OCI-LY1 (cell line): ENCODE results near the gene TFEB.

Experiments used
- H2AFZ ChIP-seq: fragments of 200-600 bp; sonication (generic), shearing (Covaris generic); 2 replicates; pipeline ENCODE4 v1.6.0; 2014; ENCODE audit warnings: antibody characterized with exemption, mild to moderate bottlenecking, low read length
- H3F3A ChIP-seq: fragments of 200-600 bp; sonication (generic), shearing (Covaris generic); 2 replicates; pipeline ENCODE4 v1.6.0; 2014; ENCODE audit warnings: mild to moderate bottlenecking, antibody characterized with exemption, low read length, moderate library complexity; ENCODE audit not compliant: insufficient read depth
- H3K27ac ChIP-seq: fragments of 200-600 bp; sonication (generic); 2 replicates; pipeline ENCODE4 v1.5.1; 2014; ENCODE audit warnings: low read length, mixed run types, mild to moderate bottlenecking, low read depth; ENCODE audit not compliant: poor library complexity, severe bottlenecking
- H3K27me3 ChIP-seq: fragments of 200-600 bp; sonication (generic); 2 replicates; pipeline ENCODE4 v1.6.0; 2014; ENCODE audit warnings: antibody characterized with exemption, mild to moderate bottlenecking, low read length, moderate library complexity; ENCODE audit not compliant: insufficient read depth
- H3K36me3 ChIP-seq: fragments of 200-600 bp; sonication (generic); 2 replicates; pipeline ENCODE4 v1.6.1; 2014; ENCODE audit warnings: mild to moderate bottlenecking, antibody characterized with exemption, low read length, moderate library complexity, mixed read lengths; ENCODE audit not compliant: insufficient read depth
- H3K4me1 ChIP-seq: fragments of 200-600 bp; sonication (generic); 2 replicates; pipeline ENCODE4 v1.5.1; 2014; ENCODE audit warnings: mild to moderate bottlenecking, low read length, moderate library complexity; ENCODE audit not compliant: insufficient read depth, severe bottlenecking
- H3K4me2 ChIP-seq: fragments of 200-600 bp; sonication (generic), shearing (Covaris generic); 2 replicates; pipeline ENCODE4 v1.6.1; 2014; ENCODE audit warnings: low read length
- H3K4me3 ChIP-seq: fragments of 200-600 bp; sonication (generic); 2 replicates; pipeline ENCODE4 v1.5.1; 2014; ENCODE audit warnings: low read length, low read depth, mild to moderate bottlenecking, mixed read lengths; ENCODE audit not compliant: poor library complexity, severe bottlenecking
- H3K79me2 ChIP-seq: fragments of 200-600 bp; shearing (Covaris generic); 2 replicates; pipeline ENCODE4 v1.6.1; 2016; ENCODE audit warnings: mixed run types, low read length, mixed read lengths; ENCODE audit not compliant: insufficient read depth
- H3K9ac ChIP-seq: fragments of 200-600 bp; sonication (generic), shearing (Covaris generic); 2 replicates; pipeline ENCODE4 v1.6.1; 2014; ENCODE audit warnings: mild to moderate bottlenecking, low read length, mixed read lengths
- H3K9me2 ChIP-seq: fragments of 200-600 bp; sonication (generic), shearing (Covaris generic); 2 replicates; pipeline ENCODE4 v1.6.1; 2014; ENCODE audit warnings: low read depth, mild to moderate bottlenecking, low read length, mixed read lengths
- H3K9me3 ChIP-seq: fragments of 200-600 bp; shearing (Covaris generic); 2 replicates; pipeline ENCODE4 v1.6.1; 2014; ENCODE audit warnings: low read length, mixed read lengths
- H4K20me1 ChIP-seq: fragments of 200-600 bp; sonication (generic), shearing (Covaris generic); 2 replicates; pipeline ENCODE4 v1.6.0; 2016; ENCODE audit warnings: mild to moderate bottlenecking, low read length; ENCODE audit not compliant: insufficient read depth
- EZH2 ChIP-seq: fragments of 200-600 bp; sonication (generic), shearing (Covaris generic); IDR thresholded peaks from 2 replicates; pipeline ENCODE4 v1.8.0; 2017; ENCODE audit warnings: borderline replicate concordance, mixed run types, mild to moderate bottlenecking, antibody characterized with exemption, low read length, moderate library complexity, mixed read lengths
- TF ChIP-seq, protein P1 (sequence below): fragments of 200-600 bp; sonication (generic), shearing (Covaris generic); IDR thresholded peaks from 2 replicates; pipeline ENCODE4 v1.5.1; 2017; ENCODE audit warnings: mild to moderate bottlenecking, antibody characterized with exemption, low read length, moderate library complexity, mixed read lengths

The TFEB gene

DNA sequence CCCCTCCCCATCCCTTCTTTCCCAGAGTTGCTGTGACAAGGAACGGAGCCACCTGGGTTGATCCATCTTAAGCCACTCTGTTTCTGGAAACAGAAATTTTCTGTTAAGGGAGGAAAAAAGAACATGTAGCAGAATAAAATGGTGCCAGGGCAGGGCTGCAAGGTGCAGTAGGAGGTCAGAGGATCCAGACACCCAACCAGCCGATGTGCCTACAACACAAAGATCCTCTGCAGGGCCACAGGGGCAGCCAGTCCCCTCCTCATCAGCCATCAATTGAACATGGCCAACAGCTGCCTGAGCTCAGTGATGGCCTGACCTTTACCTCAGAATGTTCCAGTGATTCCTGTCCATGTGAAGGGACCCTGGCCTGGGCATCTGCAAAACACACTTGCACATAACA, 85.3 kb downstream of the TFEB start:
- Histone ChIP-seq H3K27me3 (peaks cover 4% of the 10 kb centered on the region; the same call in 1 of the 2 replicates), H3K4me1 (no peaks in the 10 kb centered on the region), H3K9ac (no peak overlapping the region), H3K4me2 (no peak overlapping the region), H3K9me3 (no peaks in the 10 kb centered on the region), H3F3A (no peaks in the 10 kb centered on the region), H2AFZ (no peak overlapping the region), H4K20me1 (no peaks in the 10 kb centered on the region), H3K9me2 (no peaks in the 10 kb centered on the region), H3K79me2 (no peaks in the 10 kb centered on the region), H3K27ac (no peak overlapping the region), H3K36me3 (no peaks in the 10 kb centered on the region), H3K4me3 (no peak overlapping the region)
- TF ChIP-seq EZH2, result no peak
- TF ChIP-seq, protein P1, sequence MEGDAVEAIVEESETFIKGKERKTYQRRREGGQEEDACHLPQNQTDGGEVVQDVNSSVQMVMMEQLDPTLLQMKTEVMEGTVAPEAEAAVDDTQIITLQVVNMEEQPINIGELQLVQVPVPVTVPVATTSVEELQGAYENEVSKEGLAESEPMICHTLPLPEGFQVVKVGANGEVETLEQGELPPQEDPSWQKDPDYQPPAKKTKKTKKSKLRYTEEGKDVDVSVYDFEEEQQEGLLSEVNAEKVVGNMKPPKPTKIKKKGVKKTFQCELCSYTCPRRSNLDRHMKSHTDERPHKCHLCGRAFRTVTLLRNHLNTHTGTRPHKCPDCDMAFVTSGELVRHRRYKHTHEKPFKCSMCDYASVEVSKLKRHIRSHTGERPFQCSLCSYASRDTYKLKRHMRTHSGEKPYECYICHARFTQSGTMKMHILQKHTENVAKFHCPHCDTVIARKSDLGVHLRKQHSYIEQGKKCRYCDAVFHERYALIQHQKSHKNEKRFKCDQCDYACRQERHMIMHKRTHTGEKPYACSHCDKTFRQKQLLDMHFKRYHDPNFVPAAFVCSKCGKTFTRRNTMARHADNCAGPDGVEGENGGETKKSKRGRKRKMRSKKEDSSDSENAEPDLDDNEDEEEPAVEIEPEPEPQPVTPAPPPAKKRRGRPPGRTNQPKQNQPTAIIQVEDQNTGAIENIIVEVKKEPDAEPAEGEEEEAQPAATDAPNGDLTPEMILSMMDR, result no peak

DNA sequence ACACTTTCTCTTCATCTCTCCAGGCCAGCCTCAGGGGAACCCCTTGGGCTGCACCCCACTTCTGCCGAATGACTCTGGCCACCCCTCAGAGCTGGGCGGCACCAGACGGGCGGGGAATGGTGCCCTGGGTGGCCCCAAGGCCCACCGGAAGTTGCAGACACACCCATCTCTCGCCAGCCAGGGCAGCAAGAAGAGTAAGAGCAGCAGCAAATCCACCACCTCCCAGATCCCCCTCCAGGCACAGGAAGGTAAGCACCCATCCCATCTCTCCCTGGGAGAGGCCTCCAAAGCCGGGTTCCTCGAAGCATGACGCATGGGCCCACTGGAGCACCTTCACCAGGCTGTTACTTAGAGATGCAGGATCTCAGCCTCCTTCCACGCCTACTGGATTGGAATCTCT, 85.8 kb downstream of the TFEB start:
- no peaks in the 10 kb centered on the region for H4K20me1 ChIP-seq

DNA sequence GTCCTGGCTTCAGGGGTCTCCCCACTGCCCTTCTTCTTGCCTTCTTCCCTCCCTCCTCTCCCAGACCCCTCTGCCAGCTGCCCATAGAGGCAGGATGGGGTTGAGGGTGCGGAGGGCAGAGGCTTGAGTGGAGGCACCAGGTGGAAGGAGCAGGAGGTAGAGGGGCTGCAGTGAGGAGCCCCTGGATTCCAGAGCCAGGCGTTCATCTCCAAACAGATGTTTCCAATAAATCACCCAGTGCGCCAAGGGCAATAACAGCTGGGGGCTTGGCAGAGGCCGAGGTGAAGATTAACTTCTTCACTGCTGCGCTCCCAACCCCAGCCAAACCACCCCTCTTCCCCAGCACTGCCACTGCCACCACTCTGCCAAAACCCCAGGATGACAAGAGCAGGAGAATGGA, 86.5 kb downstream of the TFEB start:
- no peaks in the 10 kb centered on the region for H3K9me2 ChIP-seq
- H3K79me2 ChIP-seq, result no peaks in the 10 kb centered on the region
- H3K27ac ChIP-seq, result no peak overlapping the region
- no peaks in the 10 kb centered on the region for H3K9me3 ChIP-seq
- no peaks in the 10 kb centered on the region for H4K20me1 ChIP-seq
- H3K4me3 ChIP-seq, result no peak overlapping the region
- no peak overlapping the region for H3K9ac ChIP-seq
- no peak for TF ChIP-seq EZH2
- TF ChIP-seq, protein P1, result no peak
- H3K27me3 ChIP-seq, result peaks cover 4% of the 10 kb centered on the region; the same call in 1 of the 2 replicates
- no peaks in the 10 kb centered on the region for H3K4me1 ChIP-seq
- H3K36me3 ChIP-seq, result no peaks in the 10 kb centered on the region
- H2AFZ ChIP-seq, result no peak overlapping the region
- H3F3A ChIP-seq, result no peaks in the 10 kb centered on the region
- no peak overlapping the region for H3K4me2 ChIP-seq

More for the DNA sequence above, 85.8 kb downstream of the TFEB start:
- no peak for TF ChIP-seq EZH2
- no peaks in the 10 kb centered on the region for H3F3A ChIP-seq
- peaks cover 4% of the 10 kb centered on the region; the same call in 1 of the 2 replicates for H3K27me3 ChIP-seq
- no peaks in the 10 kb centered on the region for H3K9me3 ChIP-seq
- no peaks in the 10 kb centered on the region for H3K36me3 ChIP-seq
- no peaks in the 10 kb centered on the region for H3K9me2 ChIP-seq
- no peak overlapping the region for H3K4me3 ChIP-seq
- no peak overlapping the region for H3K9ac ChIP-seq
- H2AFZ ChIP-seq, result no peak overlapping the region
- no peaks in the 10 kb centered on the region for H3K79me2 ChIP-seq
- no peak overlapping the region for H3K27ac ChIP-seq
- no peak overlapping the region for H3K4me2 ChIP-seq
- H3K4me1 ChIP-seq, result no peaks in the 10 kb centered on the region

DNA sequence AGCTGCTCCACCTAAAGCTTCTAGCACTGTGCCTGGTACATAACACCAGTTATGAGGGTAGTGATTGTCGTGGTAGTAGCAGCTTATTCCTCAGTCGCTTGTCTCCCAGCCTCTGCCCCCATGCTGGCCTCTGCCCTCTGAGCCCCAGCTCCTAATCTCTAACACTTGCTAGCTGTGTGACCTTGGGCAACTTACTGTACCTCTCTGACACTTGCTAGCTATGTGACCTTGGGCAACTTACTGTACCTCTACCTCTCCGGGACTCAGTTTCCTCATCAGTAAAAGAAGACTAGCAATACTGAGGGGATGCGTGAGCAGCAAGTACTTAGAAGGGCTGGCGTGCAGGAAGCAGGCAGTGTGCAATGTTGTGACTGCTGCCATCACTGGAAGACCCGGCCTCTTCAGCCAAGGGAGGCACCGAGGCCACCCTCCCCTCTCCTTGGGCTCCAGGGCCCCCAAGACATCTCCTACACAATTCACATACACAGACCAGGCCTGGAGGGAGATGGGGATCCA, 87.3 kb downstream of the TFEB start:
- Histone ChIP-seq H3K9me3 (no peaks in the 10 kb centered on the region), H3K9ac (no peak overlapping the region), H3K9me2 (no peaks in the 10 kb centered on the region), H4K20me1 (no peaks in the 10 kb centered on the region), H3K4me3 (no peak overlapping the region), H3F3A (no peaks in the 10 kb centered on the region), H3K79me2 (no peaks in the 10 kb centered on the region), H2AFZ (no peak overlapping the region), H3K4me2 (no peak overlapping the region), H3K27ac (no peak overlapping the region), H3K36me3 (no peaks in the 10 kb centered on the region), H3K27me3 (peaks cover 4% of the 10 kb centered on the region; the same call in 1 of the 2 replicates), H3K4me1 (no peaks in the 10 kb centered on the region)
- TF ChIP-seq EZH2, result no peak
- TF ChIP-seq, protein P1, result no peak
